ENCODE measurements around the gene TMEM39B.
"Not testable (repeated sequence)": the region's sequence is repeated elsewhere in the genome, so short reads cannot be mapped to it uniquely, and the experiment has no call there.

The TMEM39B gene

DNA sequence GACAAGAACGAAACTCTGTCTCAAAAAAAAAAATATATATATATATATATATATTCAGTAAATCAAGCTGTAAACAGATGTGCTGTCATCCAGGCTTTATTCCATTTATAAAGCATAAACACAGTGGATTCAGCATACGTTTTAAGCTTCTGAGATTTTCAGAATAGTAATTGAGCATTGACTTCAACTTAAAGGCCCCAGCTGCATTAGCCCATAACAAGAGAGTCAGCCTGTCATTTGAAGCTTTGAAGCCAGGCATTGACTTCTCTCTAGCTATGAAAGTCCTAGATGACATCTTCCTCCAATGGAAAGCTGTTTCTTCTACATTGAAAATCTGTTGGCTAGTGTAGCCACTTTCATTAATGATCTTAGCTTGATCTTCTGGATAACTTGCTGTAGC lies 41.7 kb downstream of the TMEM39B start:
- Histone ChIP-seq H3K27ac (ENCODE audit: low read depth, low read length) (no peak overlapping the region), H3K23ac (ENCODE audit: low read length) (no peak overlapping the region), H2BK5ac (ENCODE audit: low read length) (no peak overlapping the region), H2BK15ac (replicated peaks; ENCODE audit: low read depth) (no peak overlapping the region), H4K5ac (ENCODE audit: low read length) (no peak overlapping the region), H3K4me3 (ENCODE audit: low read length) (no peak overlapping the region), H3K4me2 (ENCODE audit: low read length) (no peak overlapping the region), H2AK5ac (ENCODE audit: low read length) (no peak overlapping the region), H2BK120ac (ENCODE audit: low read depth, low read length) (no peak overlapping the region), H4K8ac (ENCODE audit: low read depth, low read length) (no peak overlapping the region), H3K18ac (ENCODE audit: low read length) (no peak overlapping the region), H3K56ac (ENCODE audit: low read length) (no peak overlapping the region), H3K9ac (ENCODE audit: low read length) (no peak overlapping the region), H3K27me3 (ENCODE audit: insufficient read depth, low read length, poor library complexity) (no peaks in the 10 kb centered on the region), H3K4me1 (ENCODE audit: control insufficient read depth, low read depth, low read length) (no peaks in the 10 kb centered on the region), H3K36me3 (ENCODE audit: control insufficient read depth, insufficient read depth, low read length) (no peaks in the 10 kb centered on the region), H3K79me2 (ENCODE audit: control insufficient read depth, insufficient read depth, low read length) (peaks cover 57% of the 10 kb centered on the region), H3K4ac (ENCODE audit: low read depth, low read length) (no peak overlapping the region), H3K79me1 (ENCODE audit: low read length) (peaks cover 7% of the 10 kb centered on the region)
- WGBS (ENCODE audit: extremely low coverage, insufficient coverage, low lambda C conversion rate), result no CpG with 5 or more reads among the region's 2 CpGs
- no peak for DNase-seq

DNA sequence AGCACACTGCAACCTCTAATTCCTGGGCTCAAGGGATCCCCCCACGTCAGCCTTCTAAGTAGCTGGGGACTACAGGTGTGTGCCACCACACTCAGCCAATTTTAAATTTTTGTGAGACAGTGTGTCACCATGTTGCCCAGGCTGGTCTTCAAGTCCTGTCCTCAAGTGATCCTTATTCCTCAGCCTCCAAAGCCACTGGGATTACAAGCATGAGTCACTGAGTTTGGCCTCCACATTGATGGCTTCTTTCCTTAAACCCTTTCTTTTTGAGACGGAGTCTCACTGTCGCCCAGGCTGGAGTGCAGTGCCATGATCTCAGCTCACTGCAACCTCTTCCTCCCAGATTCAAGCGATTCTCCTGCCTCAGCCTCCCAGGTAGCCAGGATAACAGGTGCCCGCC lies 42.8 kb downstream of the TMEM39B start:
- Histone ChIP-seq H4K8ac (ENCODE audit: low read depth, low read length) (no peak overlapping the region), H3K4me2 (ENCODE audit: low read length) (no peak overlapping the region), H4K5ac (ENCODE audit: low read length) (no peak overlapping the region), H3K9ac (ENCODE audit: low read length) (no peak overlapping the region), H3K4me1 (ENCODE audit: control insufficient read depth, low read depth, low read length) (no peaks in the 10 kb centered on the region), H2BK5ac (ENCODE audit: low read length) (no peak overlapping the region), H3K56ac (ENCODE audit: low read length) (no peak overlapping the region), H3K36me3 (ENCODE audit: control insufficient read depth, insufficient read depth, low read length) (no peaks in the 10 kb centered on the region), H2BK15ac (replicated peaks; ENCODE audit: low read depth) (no peak overlapping the region), H2BK120ac (ENCODE audit: low read depth, low read length) (no peak overlapping the region), H3K27ac (ENCODE audit: low read depth, low read length) (no peak overlapping the region), H3K79me1 (ENCODE audit: low read length) (peaks cover 7% of the 10 kb centered on the region), H3K18ac (ENCODE audit: low read length) (no peak overlapping the region), H3K4me3 (ENCODE audit: low read length) (no peak overlapping the region), H2AK5ac (ENCODE audit: low read length) (no peak overlapping the region), H3K27me3 (ENCODE audit: insufficient read depth, low read length, poor library complexity) (no peaks in the 10 kb centered on the region), H3K4ac (ENCODE audit: low read depth, low read length) (no peak overlapping the region), H3K79me2 (ENCODE audit: control insufficient read depth, insufficient read depth, low read length) (peaks cover 49% of the 10 kb centered on the region), H3K23ac (ENCODE audit: low read length) (no peak overlapping the region)
- DNase-seq, result no peak
- no CpG with 5 or more reads among the region's 5 CpGs for WGBS (ENCODE audit: extremely low coverage, insufficient coverage, low lambda C conversion rate)

DNA sequence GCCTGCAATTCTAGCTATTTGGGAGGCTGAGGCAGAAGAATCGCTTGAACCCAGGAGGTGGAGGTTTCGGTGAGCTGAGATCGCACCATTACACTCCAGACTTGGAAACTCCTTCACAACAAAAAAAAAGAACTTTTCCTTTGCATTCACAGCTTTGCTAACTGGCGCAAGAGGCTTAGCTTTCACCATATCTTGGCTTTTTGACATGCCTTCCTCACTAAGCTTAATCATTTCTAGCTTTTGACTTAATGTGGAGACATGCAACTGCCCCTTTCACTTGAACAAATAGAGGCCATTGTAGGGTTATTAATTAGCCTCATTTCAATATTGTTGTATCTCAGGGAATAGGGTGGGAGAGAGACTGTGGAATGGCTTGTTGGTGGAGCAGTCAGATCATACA lies 43.8 kb downstream of the TMEM39B start:
- no peak overlapping the region for H3K18ac ChIP-seq (ENCODE audit: low read length)
- no peak overlapping the region for H3K56ac ChIP-seq (ENCODE audit: low read length)
- no peaks in the 10 kb centered on the region for H3K36me3 ChIP-seq (ENCODE audit: control insufficient read depth, insufficient read depth, low read length)
- H2AK5ac ChIP-seq (ENCODE audit: low read length), result no peak overlapping the region
- H2BK120ac ChIP-seq (ENCODE audit: low read depth, low read length), result no peak overlapping the region
- no peak overlapping the region for H2BK5ac ChIP-seq (ENCODE audit: low read length)
- H3K4me2 ChIP-seq (ENCODE audit: low read length), result no peak overlapping the region
- no peak overlapping the region for H3K27ac ChIP-seq (ENCODE audit: low read depth, low read length)
- H4K8ac ChIP-seq (ENCODE audit: low read depth, low read length), result peak overlapping the region; percentile 13
- H2BK15ac ChIP-seq (replicated peaks; ENCODE audit: low read depth), result no peak overlapping the region
- no peaks in the 10 kb centered on the region for H3K27me3 ChIP-seq (ENCODE audit: insufficient read depth, low read length, poor library complexity)
- no peak overlapping the region for H3K23ac ChIP-seq (ENCODE audit: low read length)
- DNase-seq, result no peak
- no peak overlapping the region for H4K5ac ChIP-seq (ENCODE audit: low read length)
- H3K4me3 ChIP-seq (ENCODE audit: low read length), result no peak overlapping the region
- WGBS (ENCODE audit: extremely low coverage, insufficient coverage, low lambda C conversion rate), result no CpG with 5 or more reads among the region's 4 CpGs
- no peak overlapping the region for H3K4ac ChIP-seq (ENCODE audit: low read depth, low read length)
- peaks cover 48% of the 10 kb centered on the region for H3K79me2 ChIP-seq (ENCODE audit: control insufficient read depth, insufficient read depth, low read length)
- no peaks in the 10 kb centered on the region for H3K4me1 ChIP-seq (ENCODE audit: control insufficient read depth, low read depth, low read length)
- peaks cover 5% of the 10 kb centered on the region for H3K79me1 ChIP-seq (ENCODE audit: low read length)
- H3K9ac ChIP-seq (ENCODE audit: low read length), result no peak overlapping the region

DNA sequence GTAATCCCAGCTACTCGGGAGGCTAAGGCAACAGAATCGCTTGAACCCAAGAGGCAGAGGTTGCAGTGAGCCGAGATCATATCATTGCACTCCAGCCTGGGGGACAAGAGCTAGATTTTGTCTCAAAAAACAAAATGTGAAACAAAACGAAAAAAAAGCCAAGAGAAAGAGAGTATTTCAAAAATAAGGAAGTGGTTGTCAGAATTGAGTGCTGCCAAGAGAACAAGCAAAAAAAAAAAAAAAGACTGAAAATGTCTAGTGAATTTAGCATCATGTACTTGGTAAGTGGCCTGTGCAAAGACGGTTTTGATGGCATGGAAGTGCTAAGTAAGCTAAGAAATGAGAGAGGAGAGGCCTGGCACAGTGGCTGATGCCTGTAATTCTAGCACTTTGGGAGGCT lies 49.4 kb downstream of the TMEM39B start:
- no peak overlapping the region for H3K4me2 ChIP-seq (ENCODE audit: low read length)
- no peaks in the 10 kb centered on the region for H3K4me1 ChIP-seq (ENCODE audit: control insufficient read depth, low read depth, low read length)
- H4K8ac ChIP-seq (ENCODE audit: low read depth, low read length), result no peak overlapping the region
- no peaks in the 10 kb centered on the region for H3K27me3 ChIP-seq (ENCODE audit: insufficient read depth, low read length, poor library complexity)
- no peak overlapping the region for H3K18ac ChIP-seq (ENCODE audit: low read length)
- no peak overlapping the region for H3K23ac ChIP-seq (ENCODE audit: low read length)
- no peak overlapping the region for H2BK120ac ChIP-seq (ENCODE audit: low read depth, low read length)
- no peak overlapping the region for H2BK5ac ChIP-seq (ENCODE audit: low read length)
- H3K4me3 ChIP-seq (ENCODE audit: low read length), result no peak overlapping the region
- no peak for DNase-seq
- H3K79me2 ChIP-seq (ENCODE audit: control insufficient read depth, insufficient read depth, low read length), result peaks cover 32% of the 10 kb centered on the region
- H3K4ac ChIP-seq (ENCODE audit: low read depth, low read length), result no peak overlapping the region
- WGBS (ENCODE audit: extremely low coverage, insufficient coverage, low lambda C conversion rate), result no CpG with 5 or more reads among the region's 5 CpGs
- H4K5ac ChIP-seq (ENCODE audit: low read length), result no peak overlapping the region
- no peak overlapping the region for H2AK5ac ChIP-seq (ENCODE audit: low read length)
- H3K27ac ChIP-seq (ENCODE audit: low read depth, low read length), result no peak overlapping the region
- H3K9ac ChIP-seq (ENCODE audit: low read length), result no peak overlapping the region
- no peaks in the 10 kb centered on the region for H3K36me3 ChIP-seq (ENCODE audit: control insufficient read depth, insufficient read depth, low read length)
- H3K79me1 ChIP-seq (ENCODE audit: low read length), result peaks cover 10% of the 10 kb centered on the region
- no peak overlapping the region for H3K56ac ChIP-seq (ENCODE audit: low read length)
- no peak overlapping the region for H2BK15ac ChIP-seq (replicated peaks; ENCODE audit: low read depth)

DNA sequence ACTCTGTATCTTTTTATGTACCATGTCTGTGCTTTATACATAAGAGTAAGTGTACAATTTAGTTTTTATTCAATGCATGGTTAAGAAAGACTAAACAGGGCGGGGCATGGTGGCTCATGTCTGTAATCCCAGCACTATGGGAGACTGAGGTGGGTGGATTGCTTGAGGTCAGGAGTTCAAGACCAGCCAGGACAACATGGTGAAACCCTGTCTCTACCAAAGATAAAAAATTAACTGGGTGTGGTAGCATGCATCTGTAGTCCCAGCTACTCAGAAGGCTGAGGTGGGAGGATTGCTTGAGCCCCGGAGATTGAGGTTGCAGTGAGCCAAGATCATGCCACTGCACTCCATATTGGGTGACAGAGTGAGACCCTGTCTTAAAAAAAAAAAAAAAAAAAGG lies 50.6 kb downstream of the TMEM39B start:
- H3K79me2 ChIP-seq (ENCODE audit: control insufficient read depth, insufficient read depth, low read length), result peaks cover 31% of the 10 kb centered on the region
- H3K9ac ChIP-seq (ENCODE audit: low read length); H3K27me3 ChIP-seq (ENCODE audit: insufficient read depth, low read length, poor library complexity); H3K4me1 ChIP-seq (ENCODE audit: control insufficient read depth, low read depth, low read length); H3K27ac ChIP-seq (ENCODE audit: low read depth, low read length); H4K5ac ChIP-seq (ENCODE audit: low read length); H3K36me3 ChIP-seq (ENCODE audit: control insufficient read depth, insufficient read depth, low read length); H2AK5ac ChIP-seq (ENCODE audit: low read length); H2BK5ac ChIP-seq (ENCODE audit: low read length); H2BK120ac ChIP-seq (ENCODE audit: low read depth, low read length); H3K4me2 ChIP-seq (ENCODE audit: low read length); DNase-seq; H2BK15ac ChIP-seq (replicated peaks; ENCODE audit: low read depth); H3K23ac ChIP-seq (ENCODE audit: low read length); H3K18ac ChIP-seq (ENCODE audit: low read length); H3K56ac ChIP-seq (ENCODE audit: low read length); H3K4ac ChIP-seq (ENCODE audit: low read depth, low read length); H3K4me3 ChIP-seq (ENCODE audit: low read length); H4K8ac ChIP-seq (ENCODE audit: low read depth, low read length): not testable (repeated sequence)
- WGBS (ENCODE audit: extremely low coverage, insufficient coverage, low lambda C conversion rate), result no CpG with 5 or more reads among the region's 2 CpGs
- H3K79me1 ChIP-seq (ENCODE audit: low read length), result peaks cover 11% of the 10 kb centered on the region

DNA sequence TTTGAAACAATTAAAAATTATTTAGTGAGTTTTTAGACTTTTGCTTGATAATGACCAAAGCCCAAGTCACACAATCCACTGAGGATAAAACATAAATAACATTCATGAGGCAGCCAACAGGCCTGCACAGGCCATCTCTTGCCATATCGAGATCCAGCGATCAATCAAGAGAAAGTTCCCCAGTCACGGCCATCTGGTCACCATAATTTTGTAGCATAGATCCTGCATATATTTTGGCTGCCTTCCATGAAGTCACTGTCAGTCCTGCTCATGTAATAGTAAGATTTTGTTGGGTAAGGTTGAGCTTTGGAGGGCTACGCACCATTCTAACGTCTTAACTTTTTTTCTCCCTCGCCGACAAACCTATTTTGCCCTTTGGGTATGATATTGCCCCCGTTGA lies 52.6 kb downstream of the TMEM39B start:
- DNase-seq, result no peak
- H4K8ac ChIP-seq (ENCODE audit: low read depth, low read length), result no peak overlapping the region
- H3K4me1 ChIP-seq (ENCODE audit: control insufficient read depth, low read depth, low read length), result no peaks in the 10 kb centered on the region
- H3K27ac ChIP-seq (ENCODE audit: low read depth, low read length), result no peak overlapping the region
- H2BK15ac ChIP-seq (replicated peaks; ENCODE audit: low read depth), result no peak overlapping the region
- no peak overlapping the region for H2BK120ac ChIP-seq (ENCODE audit: low read depth, low read length)
- no peak overlapping the region for H4K5ac ChIP-seq (ENCODE audit: low read length)
- no peaks in the 10 kb centered on the region for H3K27me3 ChIP-seq (ENCODE audit: insufficient read depth, low read length, poor library complexity)
- no peak overlapping the region for H3K9ac ChIP-seq (ENCODE audit: low read length)
- no peak overlapping the region for H3K23ac ChIP-seq (ENCODE audit: low read length)
- no peak overlapping the region for H2BK5ac ChIP-seq (ENCODE audit: low read length)
- H3K79me2 ChIP-seq (ENCODE audit: control insufficient read depth, insufficient read depth, low read length), result peaks cover 35% of the 10 kb centered on the region
- H3K18ac ChIP-seq (ENCODE audit: low read length), result no peak overlapping the region
- H3K79me1 ChIP-seq (ENCODE audit: low read length), result peaks cover 17% of the 10 kb centered on the region
- H3K4me3 ChIP-seq (ENCODE audit: low read length), result no peak overlapping the region
- no peak overlapping the region for H2AK5ac ChIP-seq (ENCODE audit: low read length)
- H3K4me2 ChIP-seq (ENCODE audit: low read length), result no peak overlapping the region
- H3K4ac ChIP-seq (ENCODE audit: low read depth, low read length), result no peak overlapping the region
- WGBS (ENCODE audit: extremely low coverage, insufficient coverage, low lambda C conversion rate), result no CpG with 5 or more reads among the region's 8 CpGs
- no peak overlapping the region for H3K56ac ChIP-seq (ENCODE audit: low read length)
- H3K36me3 ChIP-seq (ENCODE audit: control insufficient read depth, insufficient read depth, low read length), result no peaks in the 10 kb centered on the region

Data from mesendoderm (in vitro differentiated cells).